RPMI8226 (cell line): ENCODE results near the gene BUB1.
"Not testable (repeated sequence)": the region's sequence is repeated elsewhere in the genome, so short reads cannot be mapped to it uniquely, and the experiment has no call there.

ENCODE experiments used
- DNase-seq: peaks from one replicate; pipeline ENCODE4 v3.0.0-alpha.2; 2015

The BUB1 gene

GRCh38 chr2:110653861-110654260 lies 24.0 kb downstream of the BUB1 start:
- no peak for DNase-seq

- no peak for DNase-seq
These were observed 27.5 kb downstream of the BUB1 start for GRCh38 chr2:110650346-110650745.

- DNase-seq, result no peak
These were observed 30.1 kb downstream of the BUB1 start for GRCh38 chr2:110647777-110648176.

GRCh38 chr2:110645616-110646015 lies 32.2 kb downstream of the BUB1 start:
- DNase-seq, result no peak

- no peak for DNase-seq
These were observed 33.5 kb downstream of the BUB1 start for GRCh38 chr2:110644357-110644756.

- DNase-seq, result no peak
These were observed 35.5 kb downstream of the BUB1 start for GRCh38 chr2:110642360-110642759.

GRCh38 chr2:110639972-110640371 lies 37.9 kb downstream of the BUB1 start:
- DNase-seq, result no peak

GRCh38 chr2:110638952-110639695 lies 38.7 kb downstream of the BUB1 start:
- no peak for DNase-seq

GRCh38 chr2:110638004-110638403 lies 39.9 kb downstream of the BUB1 start:
- no peak for DNase-seq

- DNase-seq, result no peak
These were observed 40.8 kb downstream of the BUB1 start for GRCh38 chr2:110637093-110637492.

GRCh38 chr2:110635949-110636628 lies 41.8 kb downstream of the BUB1 start:
- not testable (repeated sequence) for DNase-seq

GRCh38 chr2:110627348-110627747 lies 50.5 kb downstream of the BUB1 start:
- DNase-seq, result not testable (repeated sequence)

GRCh38 chr2:110619326-110619939 lies 58.4 kb downstream of the BUB1 start:
- not testable (repeated sequence) for DNase-seq

- not testable (repeated sequence) for DNase-seq
These were observed 63.9 kb downstream of the BUB1 start for GRCh38 chr2:110613927-110614326.

GRCh38 chr2:110610613-110611250 lies 67.1 kb downstream of the BUB1 start:
- DNase-seq, result not testable (repeated sequence)

GRCh38 chr2:110609843-110610612 lies 67.8 kb downstream of the BUB1 start:
- DNase-seq, result not testable (repeated sequence)

- not testable (repeated sequence) for DNase-seq
These were observed 68.9 kb downstream of the BUB1 start for GRCh38 chr2:110608788-110609502.

GRCh38 chr2:110605057-110605456 lies 72.8 kb downstream of the BUB1 start:
- not testable (repeated sequence) for DNase-seq

- DNase-seq, result not testable (repeated sequence)
These were observed 73.8 kb downstream of the BUB1 start for GRCh38 chr2:110603917-110604591.

- not testable (repeated sequence) for DNase-seq
These were observed 75.7 kb downstream of the BUB1 start for GRCh38 chr2:110602139-110602538.

- not testable (repeated sequence) for DNase-seq
These were observed 85.9 kb downstream of the BUB1 start for GRCh38 chr2:110591973-110592372.
